Temporal lobe (tissue), 2 donors: ENCODE measurements around the gene MBD4. TPM values are rescaled to one million over a fixed set of nuclear protein-coding genes. Genes with fewer than 3 reads are reported as not detected.

Source experiments
- small RNA-seq: library from RNA; depleted of rRNA; stranded (forward); fragments of <200 nt; gene quantifications from one replicate; pipeline ENCODE3, GENCODE V24; 2014; ENCODE audit warnings: low replicate concordance
- total RNA-seq: library from RNA; depleted of rRNA; stranded (reverse); fragments of >200 nt; gene quantifications from one replicate; pipeline ENCODE4 v1.2.3, GENCODE V29; 2014

The MBD4 gene
- total RNA-seq, 1 donor from 2014 or later = 12.8 TPM

Small RNA genes lying within 50 kb of the gene (small RNA-seq; reads per million reads assigned to genes)
- 6.1 reads per million, percentile 92 among the genes with 10 or more reads in this experiment for gene SNORA7B

Other genes with a start within 250 kb of the MBD4 start
- 79.4 TPM for gene COPG1, start 190.3 kb downstream of the MBD4 start, total RNA-seq
- gene HMCES, start 161.1 kb downstream of the MBD4 start, total RNA-seq = 21.4 TPM
- under 0.01 TPM for gene EFCAB12, start 11.3 kb downstream of the MBD4 start, total RNA-seq
- gene IFT122, start 276 bp upstream of the MBD4 start, total RNA-seq = 21.4 TPM
- not detected for gene RHO, start 88.7 kb upstream of the MBD4 start, total RNA-seq
- gene H1-8, start 103.2 kb upstream of the MBD4 start, total RNA-seq = not detected
- gene PLXND1, start 166.7 kb upstream of the MBD4 start, total RNA-seq = 24.1 TPM